Fibroblast of lung (primary cell): ENCODE measurements around the gene KMO.

Experiments
- CTCF ChIP-seq, 2 donors: IDR thresholded peaks in 1 of 2; conservative IDR thresholded peaks in 1 of 2; 1 replicate in 1 of 2; 2 replicates in 1 of 2; pipeline ENCODE4 v1.5.1; 2011 to 2012; ENCODE audit warnings: low read length in 2 of 2, control low read depth in 1 of 2, inconsistent platforms in 1 of 2, low read depth in 1 of 2, mild to moderate bottlenecking in 1 of 2
- EZH2 ChIP-seq: IDR thresholded peaks from 2 replicates; pipeline ENCODE4 v1.5.1; 2012; ENCODE audit warnings: low read length, control low read depth, mild to moderate bottlenecking; ENCODE audit errors: missing control alignments

DNA sequence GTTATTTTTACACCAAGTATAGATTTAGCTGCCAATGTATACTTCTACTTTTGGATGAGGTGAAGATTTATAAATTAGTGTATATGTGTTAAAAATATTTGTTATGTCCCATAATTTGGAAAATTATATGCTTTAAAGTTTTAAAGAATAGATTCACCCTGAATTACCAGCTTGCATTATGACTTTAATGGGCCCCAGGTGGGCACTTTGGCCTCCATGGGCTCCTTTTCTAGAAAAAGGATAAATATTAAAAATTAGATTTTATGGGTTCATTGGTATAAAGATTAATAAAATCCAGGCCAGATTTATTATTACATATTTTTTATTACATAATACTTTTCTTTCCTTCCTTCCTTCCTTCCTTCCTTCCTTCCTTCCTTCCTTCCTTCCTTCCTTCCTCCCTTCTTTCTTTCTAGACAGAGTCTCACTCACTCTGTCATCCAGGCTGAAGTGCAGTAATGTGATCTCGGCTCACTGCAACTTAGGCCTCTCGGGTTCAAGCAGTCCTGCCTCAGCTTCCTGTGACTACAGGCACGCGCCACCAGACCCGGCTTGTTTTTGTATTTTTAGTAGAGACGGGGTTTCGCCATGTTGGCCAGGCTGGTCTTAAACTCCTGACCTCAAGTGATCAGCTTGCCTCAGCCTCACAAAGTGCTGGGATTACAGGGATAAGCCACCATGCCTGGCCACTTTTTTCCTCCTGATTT, 21.9 kb downstream of the KMO start:
- TF ChIP-seq CTCF (conservative IDR thresholded peaks at IDR 0.05 in 1 of 2, IDR thresholded peaks at IDR 0.05 in 1 of 2; ENCODE audit: low read depth in 1 of 2, low read length in 2 of 2) (no peak), EZH2 (no peak)
